ENCODE data around the gene JUP. TPM values are rescaled to one million over a fixed set of nuclear protein-coding genes. Genes with fewer than 3 reads are reported as not detected.
A peak's percentile ranks its signal among the peaks of the same experiment; 100 is the strongest.

The JUP gene
- total and polyA plus RNA-seq, 4 donors = 35.7 to 64.3 (median 44.7) TPM

DNA sequence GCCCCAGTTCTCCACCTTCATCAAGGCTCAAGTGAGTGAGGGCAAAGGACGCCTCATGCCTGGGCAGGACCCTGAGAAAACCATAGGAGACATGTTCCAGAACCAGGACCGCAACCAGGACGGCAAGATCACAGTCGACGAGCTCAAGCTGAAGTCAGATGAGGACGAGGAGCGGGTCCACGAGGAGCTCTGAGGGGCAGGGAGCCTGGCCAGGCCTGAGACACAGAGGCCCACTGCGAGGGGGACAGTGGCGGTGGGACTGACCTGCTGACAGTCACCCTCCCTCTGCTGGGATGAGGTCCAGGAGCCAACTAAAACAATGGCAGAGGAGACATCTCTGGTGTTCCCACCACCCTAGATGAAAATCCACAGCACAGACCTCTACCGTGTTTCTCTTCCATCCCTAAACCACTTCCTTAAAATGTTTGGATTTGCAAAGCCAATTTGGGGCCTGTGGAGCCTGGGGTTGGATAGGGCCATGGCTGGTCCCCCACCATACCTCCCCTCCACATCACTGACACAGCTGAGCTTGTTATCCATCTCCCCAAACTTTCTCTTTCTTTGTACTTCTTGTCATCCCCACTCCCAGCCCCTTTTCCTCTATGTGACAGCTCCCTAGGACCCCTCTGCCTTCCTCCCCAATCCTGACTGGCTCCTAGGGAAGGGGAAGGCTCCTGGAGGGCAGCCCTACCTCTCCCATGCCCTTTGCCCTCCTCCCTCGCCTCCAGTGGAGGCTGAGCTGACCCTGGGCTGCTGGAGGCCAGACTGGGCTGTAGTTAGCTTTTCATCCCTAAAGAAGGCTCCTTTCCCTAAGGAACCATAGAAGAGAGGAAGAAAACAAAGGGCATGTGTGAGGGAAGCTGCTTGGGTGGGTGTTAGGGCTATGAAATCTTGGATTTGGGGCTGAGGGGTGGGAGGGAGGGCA is 36.0 kb upstream of the JUP start:
- intact Hi-C loops (cut with DNase I) = no loop called here
- ATAC-seq (ENCODE audit: low FRiP score) (no peak), DNase-seq (no peak)
- H3K27ac ChIP-seq (ENCODE audit: low read depth in 1 of 2, low read length in 2 of 2) = no peak overlapping the region
- 68 to 69% methylated on average over 12 of the region's 12 CpGs for WGBS, 2 donors
- no peaks in the 10 kb centered on the region for H3K4me1 ChIP-seq (ENCODE audit: control insufficient read depth in 1 of 2, insufficient read depth in 2 of 2, low read length in 2 of 2)
- no peak overlapping the region for H3K4me3 ChIP-seq (ENCODE audit: low read length in 2 of 2)
- H3K9me3 ChIP-seq (ENCODE audit: control insufficient read depth, low read length) = no peaks in the 10 kb centered on the region
- H3K36me3 ChIP-seq (ENCODE audit: control insufficient read depth in 1 of 2, insufficient read depth in 2 of 2, low read length in 1 of 2) = peaks cover 0 to 1% of the 10 kb centered on the region in 2 donors
- no peaks in the 10 kb centered on the region for H3K27me3 ChIP-seq (ENCODE audit: control insufficient read depth in 1 of 2, insufficient read depth in 2 of 2, low read length in 1 of 2)

DNA sequence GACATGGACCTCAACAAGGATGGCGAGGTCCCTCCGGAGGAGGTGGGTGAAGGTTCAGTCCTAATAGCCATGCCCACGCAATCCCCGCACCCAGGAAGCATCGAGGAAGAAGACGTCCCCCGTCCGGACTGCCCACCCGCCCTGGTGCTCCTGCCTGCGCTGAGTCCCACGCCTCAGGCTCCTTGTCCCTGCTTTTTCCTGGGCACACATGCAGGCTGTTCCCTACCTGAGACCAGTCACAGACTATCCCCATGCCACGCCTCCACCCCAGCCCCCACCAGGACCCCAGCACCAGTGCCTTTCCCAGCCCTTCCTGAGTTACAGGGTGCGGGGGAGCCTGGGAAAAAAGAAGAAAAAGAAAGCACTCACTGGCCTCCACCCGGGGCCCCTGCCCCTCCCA is 35.3 kb upstream of the JUP start:
- H3K27me3 ChIP-seq (ENCODE audit: control insufficient read depth in 1 of 2, insufficient read depth in 2 of 2, low read length in 1 of 2) = no peaks in the 10 kb centered on the region
- H3K9me3 ChIP-seq (ENCODE audit: control insufficient read depth, low read length) = no peaks in the 10 kb centered on the region
- 81 to 86% methylated on average over 14 of the region's 14 CpGs for WGBS, 2 donors
- H3K4me3 ChIP-seq (ENCODE audit: low read length in 2 of 2) = no peak overlapping the region
- intact Hi-C loops (cut with DNase I) = no loop called here
- H3K27ac ChIP-seq (ENCODE audit: low read depth in 1 of 2, low read length in 2 of 2) = no peak overlapping the region
- no peak for ATAC-seq (ENCODE audit: low FRiP score)
- no peaks in the 10 kb centered on the region for H3K4me1 ChIP-seq (ENCODE audit: control insufficient read depth in 1 of 2, insufficient read depth in 2 of 2, low read length in 2 of 2)
- no peaks in the 10 kb centered on the region for H3K36me3 ChIP-seq (ENCODE audit: control insufficient read depth in 1 of 2, insufficient read depth in 2 of 2, low read length in 1 of 2)
- DNase-seq = no peak

DNA sequence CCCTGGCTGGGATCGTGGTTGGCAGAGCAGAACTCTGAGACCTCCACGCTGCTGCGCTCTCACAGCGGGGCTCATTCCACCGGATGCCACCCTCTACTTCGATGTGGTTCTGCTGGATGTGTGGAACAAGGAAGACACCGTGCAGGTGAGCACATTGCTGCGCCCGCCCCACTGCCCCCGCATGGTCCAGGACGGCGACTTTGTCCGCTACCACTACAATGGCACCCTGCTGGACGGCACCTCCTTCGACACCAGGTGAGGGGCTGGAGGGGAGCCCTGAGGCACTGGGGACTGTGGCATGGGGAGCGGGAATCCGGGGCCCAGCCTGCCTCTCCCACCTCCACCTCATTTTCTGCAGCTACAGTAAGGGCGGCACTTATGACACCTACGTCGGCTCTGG is 31.5 kb upstream of the JUP start:
- H3K27ac ChIP-seq (ENCODE audit: low read depth in 1 of 2, low read length in 2 of 2) = no peak overlapping the region
- no peaks in the 10 kb centered on the region for H3K9me3 ChIP-seq (ENCODE audit: control insufficient read depth, low read length)
- 96% methylated on average over 20 of the region's 20 CpGs for WGBS, 2 donors
- no peak for DNase-seq
- no peak overlapping the region for H3K4me3 ChIP-seq (ENCODE audit: low read length in 2 of 2)
- intact Hi-C loops (cut with DNase I) = no loop called here
- ATAC-seq (ENCODE audit: low FRiP score) = no peak
- no peaks in the 10 kb centered on the region for H3K27me3 ChIP-seq (ENCODE audit: control insufficient read depth in 1 of 2, insufficient read depth in 2 of 2, low read length in 1 of 2)
- H3K4me1 ChIP-seq (ENCODE audit: control insufficient read depth in 1 of 2, insufficient read depth in 2 of 2, low read length in 2 of 2) = no peaks in the 10 kb centered on the region
- H3K36me3 ChIP-seq (ENCODE audit: control insufficient read depth in 1 of 2, insufficient read depth in 2 of 2, low read length in 1 of 2) = no peaks in the 10 kb centered on the region

DNA sequence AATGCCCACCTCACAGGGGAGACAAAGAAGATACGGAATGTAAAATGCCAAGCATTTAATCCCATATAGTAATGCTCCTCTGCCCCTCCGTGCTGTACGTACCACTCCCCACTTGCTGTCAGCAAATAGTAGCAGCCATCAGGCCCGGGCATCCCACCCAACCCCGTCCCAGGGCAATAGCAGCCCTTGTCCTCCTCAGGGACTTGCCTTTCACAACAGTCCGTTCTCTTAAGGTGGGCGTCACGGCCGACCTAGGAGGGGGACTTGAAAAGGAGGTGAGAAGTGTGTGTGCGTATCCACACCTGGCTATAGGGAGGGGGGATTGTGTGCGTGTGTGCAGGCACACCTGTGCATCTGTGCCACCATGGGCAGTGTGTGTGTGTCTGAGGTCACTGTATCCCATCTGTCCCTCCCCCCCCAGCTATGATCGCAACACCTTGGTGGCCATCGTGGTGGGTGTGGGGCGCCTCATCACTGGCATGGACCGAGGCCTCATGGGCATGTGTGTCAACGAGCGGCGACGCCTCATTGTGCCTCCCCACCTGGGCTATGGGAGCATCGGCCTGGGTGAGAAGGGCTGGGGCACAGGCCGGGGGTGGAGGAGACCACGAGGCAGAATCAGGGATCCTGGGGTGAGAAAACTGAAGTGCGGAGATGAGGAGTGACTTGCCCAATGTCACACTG is 30.3 kb upstream of the JUP start:
- DNase-seq (no peak), ATAC-seq (ENCODE audit: low FRiP score) (no peak)
- H3K36me3 ChIP-seq (ENCODE audit: control insufficient read depth in 1 of 2, insufficient read depth in 2 of 2, low read length in 1 of 2) = no peaks in the 10 kb centered on the region
- no peaks in the 10 kb centered on the region for H3K27me3 ChIP-seq (ENCODE audit: control insufficient read depth in 1 of 2, insufficient read depth in 2 of 2, low read length in 1 of 2)
- H3K4me1 ChIP-seq (ENCODE audit: control insufficient read depth in 1 of 2, insufficient read depth in 2 of 2, low read length in 2 of 2) = no peaks in the 10 kb centered on the region
- no peak overlapping the region for H3K27ac ChIP-seq (ENCODE audit: low read depth in 1 of 2, low read length in 2 of 2)
- intact Hi-C loops (cut with DNase I) = no loop called here
- 93% methylated on average over 23 of the region's 23 CpGs for WGBS, 2 donors
- H3K9me3 ChIP-seq (ENCODE audit: control insufficient read depth, low read length) = no peaks in the 10 kb centered on the region
- no peak overlapping the region for H3K4me3 ChIP-seq (ENCODE audit: low read length in 2 of 2)

DNA sequence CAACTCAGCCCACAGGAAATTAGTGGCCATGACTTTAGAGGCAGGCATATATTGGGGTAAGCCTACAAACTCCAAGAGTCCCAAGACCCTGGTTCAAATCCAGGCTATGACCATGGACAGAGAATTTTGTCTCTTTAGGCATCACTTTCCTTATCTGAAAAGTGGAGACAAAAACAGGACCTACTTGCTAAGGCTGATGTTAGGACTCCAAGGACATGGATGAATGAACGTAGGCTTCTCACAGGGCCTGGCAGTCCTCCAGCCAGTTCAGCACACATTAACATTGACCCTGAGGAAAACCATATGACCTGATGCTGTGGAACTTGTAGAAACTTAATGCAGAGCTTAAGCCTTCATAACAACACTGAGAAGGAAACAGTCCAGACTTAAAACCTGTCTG is 27.7 kb upstream of the JUP start:
- intact Hi-C loops (cut with DNase I) = no loop called here
- Histone ChIP-seq H3K4me3 (ENCODE audit: low read length in 2 of 2) (no peak overlapping the region), H3K27me3 (ENCODE audit: control insufficient read depth in 1 of 2, insufficient read depth in 2 of 2, low read length in 1 of 2) (no peaks in the 10 kb centered on the region), H3K4me1 (ENCODE audit: control insufficient read depth in 1 of 2, insufficient read depth in 2 of 2, low read length in 2 of 2) (no peaks in the 10 kb centered on the region), H3K9me3 (ENCODE audit: control insufficient read depth, low read length) (no peaks in the 10 kb centered on the region), H3K27ac (ENCODE audit: low read depth in 1 of 2, low read length in 2 of 2) (peak overlapping the region in 1 of 2 donors; percentile 41), H3K36me3 (ENCODE audit: control insufficient read depth in 1 of 2, insufficient read depth in 2 of 2, low read length in 1 of 2) (no peaks in the 10 kb centered on the region)
- 19 to 20% methylated on average over 1 of the region's 1 CpG for WGBS, 2 donors
- ATAC-seq (ENCODE audit: low FRiP score) (no peak), DNase-seq (no peak)

DNA sequence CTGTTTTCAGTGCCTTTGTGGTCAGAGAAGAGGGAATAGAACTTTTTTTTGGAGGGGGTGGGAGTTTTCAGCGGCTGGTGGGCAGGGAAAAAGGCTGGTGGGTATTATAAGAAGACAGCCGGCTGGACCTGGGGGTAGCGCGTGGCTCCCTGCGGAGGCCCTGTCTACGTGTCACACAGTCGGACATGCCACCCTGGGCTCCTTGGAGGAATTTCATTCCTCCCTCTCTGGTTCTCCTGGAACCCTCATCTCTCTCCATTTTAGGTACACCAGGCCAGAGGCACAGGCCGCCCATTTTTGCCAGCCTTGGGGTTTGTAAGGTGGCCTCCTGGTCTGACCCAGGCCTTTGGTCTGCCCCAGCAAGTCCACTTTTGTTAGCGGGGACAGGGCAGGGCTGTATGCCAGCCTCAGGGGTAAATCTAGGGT is 27.2 kb upstream of the JUP start:
- Histone ChIP-seq H3K27ac (ENCODE audit: low read depth in 1 of 2, low read length in 2 of 2) (peak overlapping the region in 1 of 2 donors; percentile 41), H3K36me3 (ENCODE audit: control insufficient read depth in 1 of 2, insufficient read depth in 2 of 2, low read length in 1 of 2) (no peaks in the 10 kb centered on the region), H3K4me1 (ENCODE audit: control insufficient read depth in 1 of 2, insufficient read depth in 2 of 2, low read length in 2 of 2) (no peaks in the 10 kb centered on the region), H3K4me3 (ENCODE audit: low read length in 2 of 2) (peak overlapping the region in 1 of 2 donors; percentile 64), H3K9me3 (ENCODE audit: control insufficient read depth, low read length) (no peaks in the 10 kb centered on the region), H3K27me3 (ENCODE audit: control insufficient read depth in 1 of 2, insufficient read depth in 2 of 2, low read length in 1 of 2) (no peaks in the 10 kb centered on the region)
- WGBS, 2 donors = 18 to 20% methylated on average over 9 of the region's 9 CpGs
- no peak for DNase-seq
- intact Hi-C loops (cut with DNase I) = no loop called here
- no peak for ATAC-seq (ENCODE audit: low FRiP score)

DNA sequence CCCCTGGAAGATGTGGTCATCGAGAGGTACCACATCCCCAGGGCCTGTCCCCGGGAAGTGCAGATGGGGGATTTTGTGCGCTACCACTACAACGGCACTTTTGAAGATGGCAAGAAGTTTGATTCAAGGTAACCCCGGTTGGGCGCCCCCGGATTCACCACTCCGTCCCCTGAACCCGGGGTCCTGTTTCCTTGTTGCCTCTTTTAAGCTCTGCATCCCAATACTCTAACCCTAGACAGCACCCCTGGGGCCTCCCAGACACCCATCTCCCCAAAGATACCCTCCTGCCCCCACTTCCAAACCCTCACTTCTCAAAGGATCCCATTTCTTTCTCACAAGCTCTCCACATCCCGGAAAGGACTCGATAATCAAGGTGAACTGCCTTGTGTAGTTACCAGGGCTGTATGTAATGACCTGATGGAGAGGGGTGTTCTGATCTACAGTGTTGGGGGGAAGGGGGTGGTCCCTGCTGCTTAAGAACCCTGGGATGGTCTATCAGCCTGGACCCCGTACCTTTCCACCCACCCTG is 26.7 kb upstream of the JUP start:
- Histone ChIP-seq H3K4me3 (ENCODE audit: low read length in 2 of 2) (peak overlapping the region; percentile 64 to 77), H3K27me3 (ENCODE audit: control insufficient read depth in 1 of 2, insufficient read depth in 2 of 2, low read length in 1 of 2) (no peaks in the 10 kb centered on the region), H3K36me3 (ENCODE audit: control insufficient read depth in 1 of 2, insufficient read depth in 2 of 2, low read length in 1 of 2) (no peaks in the 10 kb centered on the region), H3K4me1 (ENCODE audit: control insufficient read depth in 1 of 2, insufficient read depth in 2 of 2, low read length in 2 of 2) (no peaks in the 10 kb centered on the region), H3K27ac (ENCODE audit: low read depth in 1 of 2, low read length in 2 of 2) (peak overlapping the region in 1 of 2 donors; percentile 41), H3K9me3 (ENCODE audit: control insufficient read depth, low read length) (no peaks in the 10 kb centered on the region)
- no peak for ATAC-seq (ENCODE audit: low FRiP score)
- DNase-seq = no peak
- 3 to 7% methylated on average over 12 of the region's 12 CpGs for WGBS, 2 donors
- intact Hi-C loops (cut with DNase I) = no loop called here

DNA sequence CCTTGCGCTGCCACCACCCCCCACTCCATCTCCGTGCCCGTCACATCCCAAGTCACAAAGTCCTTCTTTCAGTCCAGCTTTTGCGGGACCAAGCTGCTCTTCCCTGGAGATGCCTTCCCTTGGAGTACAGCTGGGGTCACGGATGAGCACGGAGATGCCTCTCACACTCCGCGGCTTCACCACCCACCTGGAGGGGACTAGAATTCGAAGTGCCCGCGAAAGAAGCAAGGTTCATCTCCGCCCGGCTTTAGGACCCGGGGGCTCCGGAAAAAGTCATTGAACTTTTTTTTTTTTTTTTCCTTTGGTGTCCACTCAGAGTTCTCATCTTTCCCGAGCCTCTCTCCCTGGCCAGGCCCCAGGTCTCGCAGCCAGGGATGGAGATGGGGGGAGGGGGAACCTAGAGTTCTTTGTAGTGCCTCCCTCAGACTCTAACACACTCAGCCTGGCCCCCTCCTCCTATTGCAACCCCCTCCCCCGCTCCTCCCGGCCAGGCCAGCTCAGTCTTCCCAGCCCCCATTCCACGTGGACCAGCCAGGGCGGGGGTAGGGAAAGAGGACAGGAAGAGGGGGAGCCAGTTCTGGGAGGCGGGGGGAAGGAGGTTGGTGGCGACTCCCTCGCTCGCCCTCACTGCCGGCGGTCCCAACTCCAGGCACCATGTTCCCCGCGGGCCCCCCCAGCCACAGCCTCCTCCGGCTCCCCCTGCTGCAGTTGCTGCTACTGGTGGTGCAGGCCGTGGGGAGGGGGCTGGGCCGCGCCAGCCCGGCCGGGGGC is 26.1 kb upstream of the JUP start, which contains the start of gene FKBP10:
FKBP10 (plus strand) TSS at position 624 of the 771 bp plus-strand sequence; CDS start at position 655, 31 bp downstream.
- Histone ChIP-seq H3K9me3 (ENCODE audit: control insufficient read depth, low read length) (no peaks in the 10 kb centered on the region), H3K4me3 (ENCODE audit: low read length in 2 of 2) (peak within 1 kb of the TSS; percentile 64 to 77), H3K4me1 (ENCODE audit: control insufficient read depth in 1 of 2, insufficient read depth in 2 of 2, low read length in 2 of 2) (no peaks in the 10 kb centered on the region), H3K27me3 (ENCODE audit: control insufficient read depth in 1 of 2, insufficient read depth in 2 of 2, low read length in 1 of 2) (no peaks in the 10 kb centered on the region), H3K36me3 (ENCODE audit: control insufficient read depth in 1 of 2, insufficient read depth in 2 of 2, low read length in 1 of 2) (peaks cover 0 to 2% of the 10 kb centered on the region in 2 donors), H3K27ac (ENCODE audit: low read depth in 1 of 2, low read length in 2 of 2) (peak within 1 kb of the TSS in 1 of 2 donors; percentile 56)
- ATAC-seq (ENCODE audit: low FRiP score) (peak; percentile 83), DNase-seq (peak; percentile 84 to 91)
- intact Hi-C loops (cut with DNase I) = no loop called here
- WGBS, 2 donors = 1 to 2% methylated on average over 34 to 35 of the region's 35 CpGs

Measured in aorta (tissue), 5 donors.